GM12872 (cell line): ENCODE data around the gene HOXC6.

Source experiments
- TF ChIP-seq, protein P1 (sequence below): IDR thresholded peaks from 3 replicates; pipeline ENCODE4 v1.5.1; 2011; ENCODE audit warnings: low read depth, mild to moderate bottlenecking, low read length, moderate library complexity; ENCODE audit not compliant: insufficient read depth

Gene HOXC6

DNA sequence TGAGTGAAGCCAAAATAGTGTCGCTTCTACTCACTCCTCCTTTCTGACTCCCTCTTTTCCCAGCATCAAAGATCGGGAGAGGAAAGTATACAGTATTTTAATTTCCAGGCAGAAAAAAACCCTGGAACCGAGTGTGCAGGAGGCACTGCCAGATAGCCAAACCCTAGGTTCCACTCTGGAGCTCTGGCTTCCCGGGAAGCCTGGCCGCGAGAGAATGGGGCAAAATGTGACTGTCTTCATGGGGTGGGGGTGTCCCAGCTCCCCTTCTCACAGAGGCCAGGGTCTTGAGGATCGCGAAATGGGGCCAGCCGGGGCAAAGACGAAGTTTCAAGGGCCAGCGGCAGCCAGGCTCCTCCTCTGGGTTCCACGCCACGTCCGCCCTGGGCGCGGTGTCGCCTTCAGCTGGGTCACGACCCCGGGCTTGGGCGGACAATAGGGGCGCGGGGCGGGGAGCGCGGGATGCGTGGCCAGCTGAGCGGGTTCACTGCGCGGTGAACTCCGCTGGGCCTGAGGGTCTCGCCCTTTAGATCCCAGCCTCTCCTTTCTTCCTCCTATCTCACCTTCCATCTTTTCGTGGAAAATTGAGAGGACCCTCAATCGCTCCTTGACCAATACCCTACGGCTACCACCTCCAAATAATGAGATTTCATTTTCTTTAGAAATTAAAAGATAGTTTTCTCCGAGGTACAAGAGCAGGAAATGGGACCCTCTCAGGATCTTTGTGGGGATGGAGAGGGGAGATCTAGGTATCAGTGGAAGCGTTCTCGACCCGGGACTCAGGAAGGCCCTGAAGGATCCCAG lies 32.1 kb downstream of the HOXC6 start:
- TF ChIP-seq, protein P1, sequence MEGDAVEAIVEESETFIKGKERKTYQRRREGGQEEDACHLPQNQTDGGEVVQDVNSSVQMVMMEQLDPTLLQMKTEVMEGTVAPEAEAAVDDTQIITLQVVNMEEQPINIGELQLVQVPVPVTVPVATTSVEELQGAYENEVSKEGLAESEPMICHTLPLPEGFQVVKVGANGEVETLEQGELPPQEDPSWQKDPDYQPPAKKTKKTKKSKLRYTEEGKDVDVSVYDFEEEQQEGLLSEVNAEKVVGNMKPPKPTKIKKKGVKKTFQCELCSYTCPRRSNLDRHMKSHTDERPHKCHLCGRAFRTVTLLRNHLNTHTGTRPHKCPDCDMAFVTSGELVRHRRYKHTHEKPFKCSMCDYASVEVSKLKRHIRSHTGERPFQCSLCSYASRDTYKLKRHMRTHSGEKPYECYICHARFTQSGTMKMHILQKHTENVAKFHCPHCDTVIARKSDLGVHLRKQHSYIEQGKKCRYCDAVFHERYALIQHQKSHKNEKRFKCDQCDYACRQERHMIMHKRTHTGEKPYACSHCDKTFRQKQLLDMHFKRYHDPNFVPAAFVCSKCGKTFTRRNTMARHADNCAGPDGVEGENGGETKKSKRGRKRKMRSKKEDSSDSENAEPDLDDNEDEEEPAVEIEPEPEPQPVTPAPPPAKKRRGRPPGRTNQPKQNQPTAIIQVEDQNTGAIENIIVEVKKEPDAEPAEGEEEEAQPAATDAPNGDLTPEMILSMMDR: no peak

DNA sequence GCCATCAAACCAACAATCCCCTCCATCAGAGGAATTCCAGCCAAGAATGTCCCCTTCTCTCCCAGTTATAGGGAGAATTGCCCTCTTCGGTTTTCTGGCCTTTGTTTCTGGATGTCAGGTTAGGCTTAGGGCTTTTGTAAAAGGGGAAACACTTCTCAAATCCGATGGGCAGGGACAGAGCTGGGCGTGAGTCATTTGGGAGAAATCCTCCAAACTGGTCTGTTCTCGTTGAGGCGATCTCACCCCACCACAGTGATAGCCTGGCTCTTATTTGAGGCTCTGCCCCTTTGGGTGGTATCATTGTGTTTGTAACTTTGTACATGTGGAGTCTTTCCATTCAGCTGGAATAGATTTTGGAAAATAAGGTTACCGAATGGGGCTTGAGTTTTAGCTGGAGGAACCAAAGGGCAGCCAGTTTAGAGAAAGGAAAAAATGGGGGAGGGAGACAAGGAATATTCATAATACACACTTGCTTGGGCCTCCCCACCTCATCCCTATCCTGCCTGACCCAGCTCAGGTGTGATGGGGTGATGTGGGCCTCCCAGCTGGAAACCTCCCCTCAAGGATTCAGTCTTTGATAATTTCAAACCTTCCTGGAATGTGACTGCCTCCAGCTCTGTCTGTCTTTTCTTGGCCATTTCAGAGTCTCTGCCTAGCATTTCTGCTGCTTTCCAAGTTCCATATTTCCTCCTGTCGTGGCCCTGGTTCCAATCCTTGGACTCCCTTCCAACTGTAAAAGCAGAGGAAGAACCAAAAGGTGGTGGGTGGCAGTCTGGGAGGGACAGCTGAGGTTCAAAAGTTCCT lies 32.9 kb downstream of the HOXC6 start:
- TF ChIP-seq, protein P1: no peak

DNA sequence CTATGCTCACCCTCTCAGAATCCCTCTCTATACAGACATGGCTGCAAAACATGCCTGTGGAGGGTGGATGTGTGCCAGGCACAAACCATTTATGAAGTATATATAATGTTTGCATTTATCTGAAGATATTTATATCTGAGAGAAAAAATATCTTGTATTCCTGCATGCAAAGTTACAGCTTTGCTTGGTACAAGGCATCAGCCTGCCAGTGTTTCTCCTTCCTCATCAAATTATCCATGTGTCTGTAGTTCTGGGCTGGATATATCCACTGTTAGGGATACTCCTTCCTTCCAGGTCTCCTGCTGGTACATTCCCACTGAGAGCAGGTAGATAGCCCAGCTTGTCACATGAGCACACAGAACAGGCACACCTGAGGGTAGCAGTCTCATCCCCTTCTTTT lies 37.4 kb downstream of the HOXC6 start:
- TF ChIP-seq, protein P1: no peak

DNA sequence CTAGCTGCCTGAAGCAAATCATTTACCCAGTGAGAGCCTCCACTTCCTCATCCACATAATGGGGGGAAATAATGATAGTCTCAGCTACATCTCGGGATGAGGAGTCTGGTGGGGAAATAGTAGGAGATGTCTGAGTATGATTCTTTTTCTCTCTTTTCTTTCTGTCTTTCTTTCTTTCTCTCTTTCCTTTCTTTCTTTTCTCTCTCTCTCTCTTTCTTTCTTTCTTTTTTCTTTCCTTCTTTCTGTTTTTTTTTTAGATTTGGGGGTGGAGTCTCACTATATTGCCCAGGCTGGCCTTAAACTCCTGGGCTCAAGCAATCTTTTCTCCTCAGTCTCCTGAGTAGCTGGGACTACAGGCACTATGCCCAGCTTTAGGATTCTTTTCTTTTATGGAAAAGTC lies 38.2 kb downstream of the HOXC6 start:
- TF ChIP-seq, protein P1: no peak

DNA sequence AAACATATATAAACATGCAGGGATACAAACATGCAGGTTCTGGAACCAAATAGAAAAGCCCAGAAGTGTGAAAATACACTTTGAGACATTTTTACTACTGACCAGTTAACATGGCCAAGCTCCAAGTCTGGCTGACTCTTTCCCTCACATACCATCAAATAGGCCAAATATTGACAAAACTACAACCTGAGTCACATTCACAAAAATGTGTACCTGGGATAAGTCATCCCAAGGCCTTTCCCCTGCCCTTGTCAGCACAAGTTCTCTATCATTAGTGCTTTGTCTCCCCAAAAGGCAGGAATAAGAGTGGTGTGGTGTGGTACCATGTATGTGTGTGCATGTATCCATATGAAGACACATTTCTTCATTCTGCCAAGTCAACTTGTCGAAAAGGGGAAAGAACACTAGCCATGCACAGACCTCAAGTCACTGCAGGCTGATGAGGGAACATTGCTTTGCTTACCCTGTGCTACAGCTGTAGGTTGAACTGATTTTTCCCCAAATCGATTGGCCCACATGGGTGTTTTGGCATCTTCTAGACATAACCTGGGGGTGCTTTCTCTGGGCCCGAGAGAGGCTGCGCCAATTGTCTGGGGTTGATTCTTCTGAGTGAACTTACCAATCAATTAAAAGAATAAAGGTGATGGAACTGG lies 40.3 kb downstream of the HOXC6 start:
- TF ChIP-seq, protein P1: no peak

DNA sequence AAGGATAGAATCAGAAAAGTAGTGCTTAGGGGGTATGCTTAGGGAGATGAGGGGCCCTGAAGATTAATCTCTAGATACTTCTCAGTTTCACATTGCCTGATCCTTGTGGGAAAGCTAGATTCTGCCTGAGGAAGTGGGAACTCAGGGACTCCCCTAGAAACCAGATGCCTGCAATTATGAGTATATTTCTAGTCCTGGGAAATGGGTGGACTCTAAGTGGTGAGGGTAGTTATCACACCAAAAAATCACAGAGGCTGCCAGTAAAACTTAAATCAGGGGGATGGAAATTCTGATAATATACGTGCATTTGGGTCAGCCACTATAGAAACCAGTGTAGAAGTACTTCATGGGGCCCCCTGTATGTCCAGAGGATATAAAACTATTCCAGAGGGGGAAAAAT lies 43.7 kb downstream of the HOXC6 start:
- TF ChIP-seq, protein P1: no peak

DNA sequence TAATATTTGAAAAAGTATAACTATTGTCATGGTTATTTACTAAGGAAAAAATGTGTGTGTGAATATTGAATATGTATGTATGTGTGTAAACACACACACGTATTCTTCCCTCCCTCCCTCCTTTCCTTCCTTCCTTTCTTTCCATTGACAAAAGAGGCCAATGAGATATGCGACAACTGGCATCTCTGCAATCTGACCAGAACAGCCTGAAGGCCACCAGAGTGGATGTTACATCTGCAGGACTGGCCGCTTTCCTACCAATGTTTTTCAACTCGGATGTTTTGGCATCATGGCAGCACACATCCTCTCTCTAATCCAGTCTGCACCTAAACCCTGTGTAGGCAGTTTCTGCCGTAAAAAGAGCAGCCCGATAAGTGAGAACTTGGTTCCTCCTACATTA lies 46.1 kb downstream of the HOXC6 start:
- TF ChIP-seq, protein P1: no peak
